HEK293 (cell line): ENCODE results near the gene RBMS3.

Experiments
- CTCF ChIA-PET: fragments of 350-600 bp; formaldehyde crosslinking; extraction: SDS; loops from one replicate; lab custom pipeline; 2021; ENCODE audit warnings: antibody characterized with exemption; lab: Yijun Ruan, JAX
- POLR2A ChIA-PET: fragments of 300-600 bp; formaldehyde crosslinking; extraction: SDS; loops from one replicate; lab custom pipeline; 2020; ENCODE audit warnings: antibody characterized with exemption, inconsistent platforms; lab: Yijun Ruan, JAX
- H3K27ac ChIP-seq: fragments of 200-500 bp; sonication (Bioruptor generic); 2 replicates; pipeline ENCODE4 v1.5.1; 2014; ENCODE audit warnings: low read depth, low read length, control low read depth, inconsistent platforms; ENCODE audit errors: extremely low read depth
- H3K36me3 ChIP-seq, 2 experiments: fragments of 200-500 bp in 1 of 2; sonication (Bioruptor generic) in 1 of 2; 1 replicate in 1 of 2; 2 replicates in 1 of 2; pipeline ENCODE4 v1.5.1; 2014 to 2017; ENCODE audit warnings: inconsistent platforms in 2 of 2, low read length in 2 of 2; ENCODE audit not compliant: control insufficient read depth in 2 of 2, insufficient read depth in 1 of 2
- H3K4me1 ChIP-seq: fragments of 200-500 bp; sonication (Bioruptor generic); 2 replicates; pipeline ENCODE4 v1.5.1; 2014; ENCODE audit warnings: mild to moderate bottlenecking, low read length, inconsistent platforms; ENCODE audit not compliant: control insufficient read depth, insufficient read depth
- H3K4me3 ChIP-seq: 2 replicates; pipeline ENCODE4 v1.5.1; 2011; ENCODE audit warnings: low read depth, mild to moderate bottlenecking, control low read depth, low read length, moderate library complexity
- H3K9me3 ChIP-seq: fragments of 200-500 bp; sonication (Bioruptor generic); 2 replicates; pipeline ENCODE4 v1.5.1; 2014; ENCODE audit warnings: low read depth, low read length, inconsistent platforms; ENCODE audit not compliant: control insufficient read depth, insufficient read depth
- INSM2 ChIP-seq: fragments of 450-650 bp; formaldehyde crosslinking; IDR thresholded peaks from 2 replicates; pipeline ENCODE4 v1.5.1; 2016; ENCODE audit warnings: missing biosample characterization, missing genetic modification characterization
- MEIS1 ChIP-seq: sonication (generic); formaldehyde crosslinking; IDR thresholded peaks from 2 replicates; pipeline ENCODE4 v1.8.1; 2022; ENCODE audit warnings: missing genetic modification reagents, mild to moderate bottlenecking, borderline replicate concordance
- PRDM1 ChIP-seq: fragments of 450-650 bp; formaldehyde crosslinking; IDR thresholded peaks from 2 replicates; pipeline ENCODE4; 2016; ENCODE audit warnings: missing biosample characterization, missing genetic modification characterization
- ZNF157 ChIP-seq: fragments of 450-650 bp; formaldehyde crosslinking; IDR thresholded peaks from 2 replicates; pipeline ENCODE4 v1.5.1; 2016; ENCODE audit warnings: missing biosample characterization, missing genetic modification characterization
- ZNF24 ChIP-seq: fragments of 450-650 bp; formaldehyde crosslinking; IDR thresholded peaks from 2 replicates; pipeline ENCODE4 v1.5.1; 2016; ENCODE audit warnings: missing biosample characterization, missing genetic modification characterization
- ZNF274 ChIP-seq, 2 experiments: fragments of 200-500 bp in 1 of 2; fragments of 450-650 bp in 1 of 2; sonication (Bioruptor generic) in 1 of 2; formaldehyde crosslinking in 1 of 2; IDR thresholded peaks; 2 replicates each; pipeline versions ENCODE4 v1.5.1 to v1.6.1; 2014 to 2016; ENCODE audit warnings: borderline replicate concordance in 1 of 2, inconsistent platforms in 1 of 2, low read length in 1 of 2, missing biosample characterization in 1 of 2, missing genetic modification characterization in 1 of 2
- ZNF292 ChIP-seq: fragments of 450-650 bp; formaldehyde crosslinking; IDR thresholded peaks from 2 replicates; pipeline ENCODE4 v1.5.1; 2016; ENCODE audit warnings: low read depth, missing biosample characterization, missing genetic modification characterization, borderline replicate concordance
- ZNF350 ChIP-seq: fragments of 450-650 bp; formaldehyde crosslinking; IDR thresholded peaks from 2 replicates; pipeline ENCODE4 v1.5.0; 2017; ENCODE audit warnings: missing biosample characterization, mild to moderate bottlenecking, missing genetic modification characterization
- ZNF394 ChIP-seq: fragments of 450-650 bp; formaldehyde crosslinking; IDR thresholded peaks from 2 replicates; pipeline ENCODE4 v1.5.1; 2016; ENCODE audit warnings: missing biosample characterization, missing genetic modification characterization, mild to moderate bottlenecking, moderate library complexity, borderline replicate concordance
- ZNF518A ChIP-seq: fragments of 450-650 bp; formaldehyde crosslinking; conservative IDR thresholded peaks from 2 replicates; pipeline ENCODE4 v1.5.1; 2016; ENCODE audit warnings: low read depth, missing biosample characterization, missing genetic modification characterization
- ZNF561 ChIP-seq: fragments of 450-650 bp; IDR thresholded peaks from 2 replicates; pipeline ENCODE4 v1.5.1; 2018; ENCODE audit warnings: missing biosample characterization, missing genetic modification characterization, borderline replicate concordance
- ZNF626 ChIP-seq: fragments of 450-650 bp; sonication (Bioruptor Pico); formaldehyde crosslinking; IDR thresholded peaks from 2 replicates; pipeline ENCODE4 v1.5.1; 2018; ENCODE audit warnings: missing biosample characterization, missing genetic modification characterization, inconsistent platforms
- ZNF692 ChIP-seq: fragments of 450-650 bp; formaldehyde crosslinking; IDR thresholded peaks from 2 replicates; pipeline ENCODE4 v1.5.1; 2016; ENCODE audit warnings: missing biosample characterization, missing genetic modification characterization
- TF ChIP-seq, protein P1 (sequence below): fragments of 450-650 bp; formaldehyde crosslinking; IDR thresholded peaks from 2 replicates; pipeline ENCODE4 v1.5.1; 2016; ENCODE audit warnings: missing biosample characterization, missing genetic modification characterization
- TF ChIP-seq, protein P2 (sequence below): fragments of 450-650 bp; formaldehyde crosslinking; IDR thresholded peaks from 2 replicates; pipeline ENCODE4 v1.5.1; 2017; ENCODE audit warnings: missing biosample characterization, missing genetic modification characterization
- TF ChIP-seq, protein P3 (sequence below): fragments of 450-650 bp; formaldehyde crosslinking; IDR thresholded peaks from 2 replicates; pipeline ENCODE4 v1.5.0; 2017; ENCODE audit warnings: missing biosample characterization, missing genetic modification characterization, borderline replicate concordance

RBMS3 gene

DNA sequence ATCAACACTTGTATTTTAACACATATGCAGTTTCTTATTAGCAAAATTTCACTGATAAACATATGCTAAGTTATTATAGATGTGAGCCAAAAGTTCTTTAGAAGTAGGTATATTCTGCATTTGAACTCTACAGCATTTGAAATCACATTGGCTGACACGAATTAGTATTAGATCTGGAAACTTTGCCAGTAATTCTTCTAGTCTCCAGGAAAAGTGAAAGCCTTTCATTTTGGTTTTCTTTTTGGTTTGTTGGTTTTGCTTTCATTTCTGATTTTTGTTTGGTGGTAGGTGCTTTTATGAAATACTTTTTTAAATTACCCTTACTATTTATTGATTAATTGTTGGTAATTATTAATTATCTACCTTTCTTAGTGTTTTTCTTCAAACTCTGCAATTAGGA is 72.9 kb downstream of the RBMS3 start:
- Histone ChIP-seq H3K4me3 (no peak overlapping the region), H3K36me3 (no peaks in the 10 kb centered on the region), H3K27ac (no peak overlapping the region), H3K4me1 (no peaks in the 10 kb centered on the region; the same call in 1 of the 2 replicates), H3K9me3 (no peaks in the 10 kb centered on the region)
- ChIA-PET POLR2A (no interaction called here), CTCF (no interaction called here)
- TF ChIP-seq ZNF692 (tag by site-specific recombination), result no peak
- TF ChIP-seq, protein P1, sequence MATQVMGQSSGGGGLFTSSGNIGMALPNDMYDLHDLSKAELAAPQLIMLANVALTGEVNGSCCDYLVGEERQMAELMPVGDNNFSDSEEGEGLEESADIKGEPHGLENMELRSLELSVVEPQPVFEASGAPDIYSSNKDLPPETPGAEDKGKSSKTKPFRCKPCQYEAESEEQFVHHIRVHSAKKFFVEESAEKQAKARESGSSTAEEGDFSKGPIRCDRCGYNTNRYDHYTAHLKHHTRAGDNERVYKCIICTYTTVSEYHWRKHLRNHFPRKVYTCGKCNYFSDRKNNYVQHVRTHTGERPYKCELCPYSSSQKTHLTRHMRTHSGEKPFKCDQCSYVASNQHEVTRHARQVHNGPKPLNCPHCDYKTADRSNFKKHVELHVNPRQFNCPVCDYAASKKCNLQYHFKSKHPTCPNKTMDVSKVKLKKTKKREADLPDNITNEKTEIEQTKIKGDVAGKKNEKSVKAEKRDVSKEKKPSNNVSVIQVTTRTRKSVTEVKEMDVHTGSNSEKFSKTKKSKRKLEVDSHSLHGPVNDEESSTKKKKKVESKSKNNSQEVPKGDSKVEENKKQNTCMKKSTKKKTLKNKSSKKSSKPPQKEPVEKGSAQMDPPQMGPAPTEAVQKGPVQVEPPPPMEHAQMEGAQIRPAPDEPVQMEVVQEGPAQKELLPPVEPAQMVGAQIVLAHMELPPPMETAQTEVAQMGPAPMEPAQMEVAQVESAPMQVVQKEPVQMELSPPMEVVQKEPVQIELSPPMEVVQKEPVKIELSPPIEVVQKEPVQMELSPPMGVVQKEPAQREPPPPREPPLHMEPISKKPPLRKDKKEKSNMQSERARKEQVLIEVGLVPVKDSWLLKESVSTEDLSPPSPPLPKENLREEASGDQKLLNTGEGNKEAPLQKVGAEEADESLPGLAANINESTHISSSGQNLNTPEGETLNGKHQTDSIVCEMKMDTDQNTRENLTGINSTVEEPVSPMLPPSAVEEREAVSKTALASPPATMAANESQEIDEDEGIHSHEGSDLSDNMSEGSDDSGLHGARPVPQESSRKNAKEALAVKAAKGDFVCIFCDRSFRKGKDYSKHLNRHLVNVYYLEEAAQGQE (tag by site-specific recombination), result no peak
- TF ChIP-seq MEIS1 (CRISPR knock-in tag), result no peak
- TF ChIP-seq ZNF157, result no peak
- TF ChIP-seq PRDM1, result 0 out of 2 replicates have a peak, but pooled peaks have one; percentile 23
- TF ChIP-seq, all 188 proteins: peak for 1

DNA sequence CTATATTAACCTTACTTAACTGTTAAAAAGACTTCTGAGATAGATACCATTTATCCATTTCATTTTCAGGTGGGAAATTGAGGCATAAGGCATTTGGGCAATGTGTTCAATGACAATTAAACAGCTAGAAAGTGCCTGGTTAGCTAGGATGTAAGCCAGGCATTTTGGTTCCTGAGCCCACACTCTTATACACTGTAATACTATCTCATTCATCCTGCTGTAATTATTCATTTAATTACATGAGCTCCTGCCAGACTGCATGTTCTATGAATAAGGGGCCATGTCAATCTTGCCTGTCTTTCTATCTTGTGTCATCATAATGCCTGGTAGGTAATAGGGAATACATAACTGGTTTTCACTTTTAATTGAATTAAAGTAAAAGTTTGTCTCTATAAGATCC is 74.0 kb downstream of the RBMS3 start:
- Histone ChIP-seq H3K27ac (no peak overlapping the region), H3K4me1 (no peaks in the 10 kb centered on the region), H3K9me3 (no peaks in the 10 kb centered on the region), H3K36me3 (no peaks in the 10 kb centered on the region), H3K4me3 (no peak overlapping the region)
- ChIA-PET POLR2A (no interaction called here), CTCF (no interaction called here)
- TF ChIP-seq ZNF274 (IDR thresholded peaks at IDR 0.05; ENCODE audit: low read length), result no peak
- TF ChIP-seq ZNF274 (tag by site-specific recombination; IDR thresholded peaks at IDR 0.05; ENCODE audit: borderline replicate concordance), result no peak
- TF ChIP-seq ZNF394 (tag by site-specific recombination), result no peak
- TF ChIP-seq, protein P2, sequence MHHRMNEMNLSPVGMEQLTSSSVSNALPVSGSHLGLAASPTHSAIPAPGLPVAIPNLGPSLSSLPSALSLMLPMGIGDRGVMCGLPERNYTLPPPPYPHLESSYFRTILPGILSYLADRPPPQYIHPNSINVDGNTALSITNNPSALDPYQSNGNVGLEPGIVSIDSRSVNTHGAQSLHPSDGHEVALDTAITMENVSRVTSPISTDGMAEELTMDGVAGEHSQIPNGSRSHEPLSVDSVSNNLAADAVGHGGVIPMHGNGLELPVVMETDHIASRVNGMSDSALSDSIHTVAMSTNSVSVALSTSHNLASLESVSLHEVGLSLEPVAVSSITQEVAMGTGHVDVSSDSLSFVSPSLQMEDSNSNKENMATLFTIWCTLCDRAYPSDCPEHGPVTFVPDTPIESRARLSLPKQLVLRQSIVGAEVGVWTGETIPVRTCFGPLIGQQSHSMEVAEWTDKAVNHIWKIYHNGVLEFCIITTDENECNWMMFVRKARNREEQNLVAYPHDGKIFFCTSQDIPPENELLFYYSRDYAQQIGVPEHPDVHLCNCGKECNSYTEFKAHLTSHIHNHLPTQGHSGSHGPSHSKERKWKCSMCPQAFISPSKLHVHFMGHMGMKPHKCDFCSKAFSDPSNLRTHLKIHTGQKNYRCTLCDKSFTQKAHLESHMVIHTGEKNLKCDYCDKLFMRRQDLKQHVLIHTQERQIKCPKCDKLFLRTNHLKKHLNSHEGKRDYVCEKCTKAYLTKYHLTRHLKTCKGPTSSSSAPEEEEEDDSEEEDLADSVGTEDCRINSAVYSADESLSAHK (tag by site-specific recombination), result no peak
- no peak for TF ChIP-seq ZNF561 (tag by site-specific recombination)
- no peak for TF ChIP-seq ZNF518A
- no peak for TF ChIP-seq ZNF626 (tag by site-specific recombination)
- no peak for TF ChIP-seq ZNF24
- TF ChIP-seq ZNF292, result no peak
- no peak for TF ChIP-seq ZNF350 (tag by site-specific recombination)
- TF ChIP-seq, protein P3, sequence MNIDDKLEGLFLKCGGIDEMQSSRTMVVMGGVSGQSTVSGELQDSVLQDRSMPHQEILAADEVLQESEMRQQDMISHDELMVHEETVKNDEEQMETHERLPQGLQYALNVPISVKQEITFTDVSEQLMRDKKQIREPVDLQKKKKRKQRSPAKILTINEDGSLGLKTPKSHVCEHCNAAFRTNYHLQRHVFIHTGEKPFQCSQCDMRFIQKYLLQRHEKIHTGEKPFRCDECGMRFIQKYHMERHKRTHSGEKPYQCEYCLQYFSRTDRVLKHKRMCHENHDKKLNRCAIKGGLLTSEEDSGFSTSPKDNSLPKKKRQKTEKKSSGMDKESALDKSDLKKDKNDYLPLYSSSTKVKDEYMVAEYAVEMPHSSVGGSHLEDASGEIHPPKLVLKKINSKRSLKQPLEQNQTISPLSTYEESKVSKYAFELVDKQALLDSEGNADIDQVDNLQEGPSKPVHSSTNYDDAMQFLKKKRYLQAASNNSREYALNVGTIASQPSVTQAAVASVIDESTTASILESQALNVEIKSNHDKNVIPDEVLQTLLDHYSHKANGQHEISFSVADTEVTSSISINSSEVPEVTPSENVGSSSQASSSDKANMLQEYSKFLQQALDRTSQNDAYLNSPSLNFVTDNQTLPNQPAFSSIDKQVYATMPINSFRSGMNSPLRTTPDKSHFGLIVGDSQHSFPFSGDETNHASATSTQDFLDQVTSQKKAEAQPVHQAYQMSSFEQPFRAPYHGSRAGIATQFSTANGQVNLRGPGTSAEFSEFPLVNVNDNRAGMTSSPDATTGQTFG (tag by site-specific recombination), result no peak
- TF ChIP-seq INSM2 (tag by site-specific recombination), result no peak
